Gastrocnemius medialis (tissue), 4 donors: ENCODE results near the gene SMTNL2. TPM values are rescaled to one million over a fixed set of nuclear protein-coding genes. Genes with fewer than 3 reads are reported as not detected.

Experiments
- ATAC-seq, 2 donors: fragments of 150-250 bp; one replicate each; pipeline ENCODE4 v1.9.1; 2016
- DNase-seq, 2 donors: peaks; one replicate each; pipeline ENCODE4 v3.0.0-alpha.2; 2019
- H3K27ac ChIP-seq, 4 donors: fragments of 200-600 bp; sonication (generic); 1 replicate in 1 of 4; 2 replicates in 3 of 4; pipeline ENCODE4 v1.5.1; 2016 to 2018; ENCODE audit warnings: mild to moderate bottlenecking in 2 of 4, moderate library complexity in 1 of 4
- H3K27me3 ChIP-seq, 3 donors: fragments of 200-600 bp; sonication (generic) in 2 of 3; 1 replicate in 1 of 3; 2 replicates in 2 of 3; pipeline versions ENCODE4 v1.5.1 to v1.6.0; 2016 to 2019; ENCODE audit warnings: mild to moderate bottlenecking in 1 of 3, moderate library complexity in 1 of 3
- H3K36me3 ChIP-seq, 2 donors: fragments of 200-600 bp; sonication (generic) in 1 of 2; one replicate each; pipeline ENCODE4 v1.5.1; 2017 to 2018
- H3K4me1 ChIP-seq, 2 donors: fragments of 200-600 bp; sonication (generic) in 1 of 2; one replicate each; pipeline ENCODE4 v1.5.1; 2016 to 2017; ENCODE audit warnings: mild to moderate bottlenecking in 2 of 2
- H3K4me3 ChIP-seq, 4 donors: fragments of 200-600 bp; sonication (generic) in 3 of 4; 1 replicate in 1 of 4; 2 replicates in 3 of 4; pipeline ENCODE4 v1.5.1; 2016 to 2019; ENCODE audit warnings: mild to moderate bottlenecking in 2 of 4
- H3K9me3 ChIP-seq, 3 donors: fragments of 200-600 bp; sonication (generic) in 2 of 3; 1 replicate in 1 of 3; 2 replicates in 2 of 3; pipeline ENCODE4 v1.5.1; 2016 to 2019
- CTCF ChIP-seq, 5 experiments: fragments of 450-650 bp in 3 of 5; fragments of 200-600 bp in 2 of 5; sonication (generic) in 2 of 5; IDR thresholded peaks in 4 of 5; conservative IDR thresholded peaks in 1 of 5; 1 replicate in 4 of 5; 2 replicates in 1 of 5; pipeline ENCODE4 v1.5.1; 2016 to 2019; ENCODE audit warnings: antibody characterized with exemption in 5 of 5, mild to moderate bottlenecking in 3 of 5, moderate library complexity in 3 of 5
- POLR2A ChIP-seq, 2 donors: fragments of 450-650 bp; IDR thresholded peaks; one replicate each; pipeline ENCODE4 v1.6.1; 2017; ENCODE audit warnings: antibody characterized with exemption in 2 of 2, mild to moderate bottlenecking in 2 of 2, moderate library complexity in 2 of 2
- in situ Hi-C, 4 donors: fragments of 200-750 bp; cut with MboI; loops; one replicate each; pipeline versions ENCODE4 v1.15.0 to v1.8.0; 2017; ENCODE audit warnings: low sequenced_read_pairs in 4 of 4
- intact Hi-C: fragments of 100-400 bp; cut with DNase I; formaldehyde crosslinking; loops from one replicate; pipeline ENCODE4 v1.15.1; 2023; ENCODE audit warnings: low total_unique reads
- total RNA-seq, 4 donors: library from RNA; depleted of rRNA; stranded (reverse); fragments of >200 nt; gene quantifications; one replicate each; pipeline versions ENCODE4 v1.1.0 to v1.2.3, GENCODE V29; 2016

The SMTNL2 gene
- total RNA-seq, 4 donors from 2014 or later = 110 to 588 (median 420) TPM

- Histone ChIP-seq H3K4me1 (peaks cover 52 to 54% of the 10 kb centered on the region in 2 donors), H3K4me3 (peak overlapping the region; percentile 63 to 87 (median 73)), H3K27me3 (no peaks in the 10 kb centered on the region), H3K36me3 (peaks cover 0 to 4% of the 10 kb centered on the region in 2 donors), H3K27ac (peak overlapping the region; percentile 90 to 100 (median 98)), H3K9me3 (no peaks in the 10 kb centered on the region)
- in situ Hi-C loops (no loop called here), intact Hi-C loops (loop anchor here (2.0 kb wide), 1 partner anchor 14 kb away; no protein-coding TSS in a partner anchor)
- DNase-seq (peak in 1 of 2 donors; percentile 66), ATAC-seq (peak; percentile 1 to 6)
- TF ChIP-seq CTCF (IDR thresholded peaks at IDR 0.05 in 4 of 5, conservative IDR thresholded peaks at IDR 0.05 in 1 of 5) (no peak), POLR2A (IDR thresholded peaks at IDR 0.05) (peak; percentile 52 to 78)
Measured at GRCh38 chr17:4587195-4587594, 2.9 kb downstream of the SMTNL2 start.

- Histone ChIP-seq H3K36me3 (peaks cover 0 to 10% of the 10 kb centered on the region in 2 donors), H3K27ac (peak overlapping the region; percentile 90 to 100 (median 98)), H3K4me1 (peaks cover 58 to 60% of the 10 kb centered on the region in 2 donors), H3K4me3 (peak overlapping the region; percentile 33 to 87 (median 70)), H3K27me3 (no peaks in the 10 kb centered on the region), H3K9me3 (no peaks in the 10 kb centered on the region)
- no peak for TF ChIP-seq POLR2A (IDR thresholded peaks at IDR 0.05)
- no peak for TF ChIP-seq CTCF (IDR thresholded peaks at IDR 0.05 in 4 of 5, conservative IDR thresholded peaks at IDR 0.05 in 1 of 5)
- in situ Hi-C loops (no loop called here), intact Hi-C loops (loop anchor here (2.0 kb wide), 1 partner anchor 13 kb away; no protein-coding TSS in a partner anchor)
- no peak for DNase-seq
- no peak for ATAC-seq
Measured at GRCh38 chr17:4587803-4588202, 3.5 kb downstream of the SMTNL2 start.

- ATAC-seq = no peak
- intact Hi-C loops = no loop called here
- Histone ChIP-seq H3K9me3 (no peaks in the 10 kb centered on the region), H3K4me1 (peaks cover 60% of the 10 kb centered on the region in 2 donors), H3K36me3 (peaks cover 0 to 16% of the 10 kb centered on the region in 2 donors), H3K4me3 (peak overlapping the region; percentile 33 to 87 (median 70)), H3K27me3 (no peaks in the 10 kb centered on the region), H3K27ac (peak overlapping the region; percentile 90 to 100 (median 98))
- in situ Hi-C loops = no loop called here
- no peak for DNase-seq
- TF ChIP-seq CTCF (IDR thresholded peaks at IDR 0.05 in 4 of 5, conservative IDR thresholded peaks at IDR 0.05 in 1 of 5) (no peak), POLR2A (IDR thresholded peaks at IDR 0.05) (peak; percentile 7 to 27)
Measured at GRCh38 chr17:4588391-4588790, 4.1 kb downstream of the SMTNL2 start.

GRCh38 chr17:4588898-4589625, 4.7 kb downstream of the SMTNL2 start:
- H3K27me3 ChIP-seq = no peaks in the 10 kb centered on the region
- in situ Hi-C loops (no loop called here), intact Hi-C loops (no loop called here)
- ATAC-seq = no peak
- H3K9me3 ChIP-seq = no peaks in the 10 kb centered on the region
- H3K27ac ChIP-seq = peak overlapping the region; percentile 90 to 100 (median 98)
- peaks cover 0 to 22% of the 10 kb centered on the region in 2 donors for H3K36me3 ChIP-seq
- TF ChIP-seq CTCF (IDR thresholded peaks at IDR 0.05 in 4 of 5, conservative IDR thresholded peaks at IDR 0.05 in 1 of 5) = no peak
- no peak for TF ChIP-seq POLR2A (IDR thresholded peaks at IDR 0.05)
- H3K4me1 ChIP-seq = peaks cover 62 to 64% of the 10 kb centered on the region in 2 donors
- no peak for DNase-seq
- peak overlapping the region; percentile 0 to 87 (median 46) for H3K4me3 ChIP-seq
